Activated T-helper 2 cell treated with anti-CD3 and anti-CD28 coated beads, Interferon-gamma antibody, Interleukin-2, Interleukin-4, amounts not matched to agents 10 μg/mL and 5 μg/mL and 100 μg/mL, durations not matched to agents 14 hours and 24 hours and 36 hours (primary cell): ENCODE measurements around the gene UQCR11. TPM values are rescaled to one million over a fixed set of nuclear protein-coding genes. Genes with fewer than 3 reads are reported as not detected.

Experiments
- DNase-seq: peaks from one replicate; pipeline ENCODE4 v3.0.0; 2021; ENCODE audit warnings: low spot score
- H3K27ac Mint-ChIP-seq: one replicate; pipeline ENCODE4 v1.8.0; 2021; ENCODE audit warnings: mixed read lengths
- H3K27me3 Mint-ChIP-seq: one replicate; pipeline ENCODE4 v1.8.0; 2021; ENCODE audit warnings: low read depth, mixed read lengths
- H3K36me3 Mint-ChIP-seq: one replicate; pipeline ENCODE4 v1.8.0; 2021; ENCODE audit warnings: low read depth, mixed read lengths
- H3K4me1 Mint-ChIP-seq: one replicate; pipeline ENCODE4 v1.8.0; 2021; ENCODE audit warnings: low read depth, mixed read lengths
- H3K4me3 Mint-ChIP-seq: one replicate; pipeline ENCODE4 v1.8.0; 2021; ENCODE audit warnings: low read depth, mild to moderate bottlenecking, moderate library complexity, mixed read lengths
- H3K9me3 Mint-ChIP-seq: one replicate; pipeline ENCODE4 v1.8.0; 2021; ENCODE audit warnings: mixed read lengths
- intact Hi-C: fragments of 100-400 bp; cut with micrococcal nuclease; formaldehyde crosslinking; loops from one replicate; pipeline ENCODE4 v1.15.1; 2023
- total RNA-seq: library from RNA; stranded (reverse); gene quantifications from 2 replicates; pipeline ENCODE4 v1.2.3, GENCODE V29; 2022

The UQCR11 gene
- total RNA-seq, 1 donor from 2014 or later, result 184 TPM

GRCh38 chr19:1558552-1558951, 46.7 kb downstream of the UQCR11 start:
- Mint-ChIP-seq H3K4me3 (no peak overlapping the region), H3K27me3 (no peaks in the 10 kb centered on the region), H3K27ac (no peak overlapping the region), H3K4me1 (no peaks in the 10 kb centered on the region), H3K9me3 (no peaks in the 10 kb centered on the region), H3K36me3 (no peaks in the 10 kb centered on the region)
- intact Hi-C loops, result no loop called here
- DNase-seq, result no peak

- Mint-ChIP-seq H3K9me3 (no peaks in the 10 kb centered on the region), H3K4me1 (no peaks in the 10 kb centered on the region), H3K36me3 (no peaks in the 10 kb centered on the region), H3K4me3 (no peak overlapping the region), H3K27me3 (no peaks in the 10 kb centered on the region), H3K27ac (no peak overlapping the region)
- intact Hi-C loops, result no loop called here
- DNase-seq, result no peak
Observed at GRCh38 chr19:1556390-1557070, 48.7 kb downstream of the UQCR11 start.

- H3K9me3 Mint-ChIP-seq, result no peaks in the 10 kb centered on the region
- H3K27ac Mint-ChIP-seq, result no peak overlapping the region
- intact Hi-C loops, result no loop called here
- no peak for DNase-seq
- H3K4me3 Mint-ChIP-seq, result no peak overlapping the region
- H3K27me3 Mint-ChIP-seq, result no peaks in the 10 kb centered on the region
- H3K4me1 Mint-ChIP-seq, result no peaks in the 10 kb centered on the region
- H3K36me3 Mint-ChIP-seq, result no peaks in the 10 kb centered on the region
Observed at GRCh38 chr19:1555487-1556389, 49.5 kb downstream of the UQCR11 start.

GRCh38 chr19:1554968-1555367, 50.3 kb downstream of the UQCR11 start:
- no peak overlapping the region for H3K4me3 Mint-ChIP-seq
- no peaks in the 10 kb centered on the region for H3K36me3 Mint-ChIP-seq
- H3K27ac Mint-ChIP-seq, result no peak overlapping the region
- H3K4me1 Mint-ChIP-seq, result no peaks in the 10 kb centered on the region
- no peaks in the 10 kb centered on the region for H3K9me3 Mint-ChIP-seq
- no peaks in the 10 kb centered on the region for H3K27me3 Mint-ChIP-seq
- DNase-seq, result no peak
- intact Hi-C loops, result no loop called here

- Mint-ChIP-seq H3K9me3 (no peaks in the 10 kb centered on the region), H3K27me3 (no peaks in the 10 kb centered on the region), H3K4me1 (no peaks in the 10 kb centered on the region), H3K36me3 (no peaks in the 10 kb centered on the region), H3K4me3 (no peak overlapping the region), H3K27ac (no peak overlapping the region)
- intact Hi-C loops, result no loop called here
- no peak for DNase-seq
Observed at GRCh38 chr19:1553415-1553814, 51.8 kb downstream of the UQCR11 start.

- H3K4me1 Mint-ChIP-seq, result no peaks in the 10 kb centered on the region
- H3K27me3 Mint-ChIP-seq, result no peaks in the 10 kb centered on the region
- no peak overlapping the region for H3K27ac Mint-ChIP-seq
- intact Hi-C loops, result no loop called here
- H3K36me3 Mint-ChIP-seq, result no peaks in the 10 kb centered on the region
- H3K4me3 Mint-ChIP-seq, result no peak overlapping the region
- no peaks in the 10 kb centered on the region for H3K9me3 Mint-ChIP-seq
- no peak for DNase-seq
Observed at GRCh38 chr19:1551068-1552040, 53.9 kb downstream of the UQCR11 start.

- H3K4me3 Mint-ChIP-seq, result no peak overlapping the region
- H3K9me3 Mint-ChIP-seq, result no peaks in the 10 kb centered on the region
- H3K27me3 Mint-ChIP-seq, result no peaks in the 10 kb centered on the region
- no peak overlapping the region for H3K27ac Mint-ChIP-seq
- peaks cover 3% of the 10 kb centered on the region for H3K4me1 Mint-ChIP-seq
- intact Hi-C loops, result loop anchor here (10.0 kb wide), 1 partner anchor 215 kb away; no protein-coding TSS in a partner anchor
- DNase-seq, result no peak
- no peaks in the 10 kb centered on the region for H3K36me3 Mint-ChIP-seq
Observed at GRCh38 chr19:1549332-1549945, 55.8 kb downstream of the UQCR11 start.

Other genes with a start within 250 kb of the UQCR11 start
- 88.7 and 104 TPM in 2 replicates for gene NDUFS7, start 221.6 kb downstream of the UQCR11 start, total RNA-seq
- 30.6 and 33.9 TPM in 2 replicates for gene GAMT, start 203.9 kb downstream of the UQCR11 start, total RNA-seq
- gene DAZAP1, start 197.9 kb downstream of the UQCR11 start, total RNA-seq, result 282 and 290 TPM in 2 replicates
- 1,450 and 1,471 TPM in 2 replicates for gene RPS15, start 167.1 kb downstream of the UQCR11 start, total RNA-seq
- gene APC2, start 155.3 kb downstream of the UQCR11 start, total RNA-seq, result 0.07 and 0.21 TPM in 2 replicates
- 33.0 and 37.9 TPM in 2 replicates for gene C19orf25, start 126.2 kb downstream of the UQCR11 start, total RNA-seq
- 2.1 and 2.6 TPM in 2 replicates for gene PCSK4, start 115.1 kb downstream of the UQCR11 start, total RNA-seq
- gene REEP6, start 114.3 kb downstream of the UQCR11 start, total RNA-seq, result 1.6 and 2.1 TPM in 2 replicates
- 4.9 and 6.4 TPM in 2 replicates for gene ADAMTSL5, start 92.4 kb downstream of the UQCR11 start, total RNA-seq
- not detected in 2 replicates for gene PLK5, start 81.4 kb downstream of the UQCR11 start, total RNA-seq
- 14.9 and 15.4 TPM in 2 replicates for gene MEX3D, start 37.1 kb downstream of the UQCR11 start, total RNA-seq
- 123 and 125 TPM in 2 replicates for gene MBD3, start 12.6 kb downstream of the UQCR11 start, total RNA-seq
- 153 and 173 TPM in 2 replicates for gene TCF3, start 47.2 kb upstream of the UQCR11 start, total RNA-seq
- not detected in 2 replicates for gene ONECUT3, start 148.0 kb upstream of the UQCR11 start, total RNA-seq
- gene ATP8B3, start 206.8 kb upstream of the UQCR11 start, total RNA-seq, result 11.3 and 11.5 TPM in 2 replicates
- 55.2 and 56.6 TPM in 2 replicates for gene REXO1, start 243.0 kb upstream of the UQCR11 start, total RNA-seq